Measurements from ENCODE around the gene S100A3.
"Not testable (repeated sequence)": the region's sequence is repeated elsewhere in the genome, so short reads cannot be mapped to it uniquely, and the experiment has no call there.

The S100A3 gene

GRCh38 chr1:153568367-153569099, 19.5 kb upstream of the S100A3 start:
- DNase-seq = peak; percentile 77

- no peak for DNase-seq
Measured at GRCh38 chr1:153567621-153568366, 18.7 kb upstream of the S100A3 start.

DNA sequence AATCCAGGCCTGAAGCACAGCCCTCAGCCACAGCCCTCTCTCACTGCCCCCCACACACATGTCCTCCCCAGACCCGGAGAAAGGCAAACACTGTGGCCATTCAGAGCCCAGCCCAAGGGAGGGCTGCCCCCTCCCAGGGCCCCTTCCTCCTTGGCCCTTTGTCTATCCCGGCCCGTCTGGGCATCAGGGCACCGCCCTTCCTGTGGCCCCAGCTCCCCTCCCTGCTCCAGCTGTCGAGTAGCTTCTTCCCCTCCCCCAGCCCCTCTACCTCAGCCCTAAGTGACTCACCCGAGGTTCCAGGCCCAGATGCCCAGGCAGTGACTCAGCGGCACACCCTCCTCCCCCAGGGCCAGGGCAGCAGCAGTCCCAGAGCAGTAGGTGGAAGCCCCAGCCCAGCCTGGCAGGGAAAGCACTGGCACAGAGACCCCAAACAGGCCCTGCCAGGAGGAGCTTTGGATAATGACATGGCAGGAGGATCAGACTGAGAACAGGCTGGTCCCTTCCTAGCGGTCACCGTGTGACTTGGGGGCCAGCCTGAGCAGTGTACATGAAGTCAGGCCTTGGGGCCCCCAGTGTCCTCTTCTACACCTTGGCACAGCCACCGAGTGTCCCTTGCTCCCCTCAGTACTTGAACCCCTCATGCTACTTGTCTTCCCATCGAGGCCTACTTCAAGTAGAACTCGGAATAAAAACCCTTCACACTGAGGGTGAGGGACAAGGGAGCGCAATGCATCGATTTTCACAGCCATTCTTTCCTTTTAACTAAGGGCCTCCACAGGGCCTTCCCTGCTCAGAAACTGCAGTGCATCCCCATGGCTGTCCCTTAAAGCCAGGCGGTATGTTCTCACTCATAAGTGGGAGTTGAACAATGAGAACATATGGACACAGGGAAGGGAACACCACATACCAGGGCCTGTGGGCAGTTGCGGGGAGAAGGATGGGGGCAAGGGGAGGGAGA, 17.6 kb upstream of the S100A3 start:
- peak; percentile 87 for DNase-seq

DNA sequence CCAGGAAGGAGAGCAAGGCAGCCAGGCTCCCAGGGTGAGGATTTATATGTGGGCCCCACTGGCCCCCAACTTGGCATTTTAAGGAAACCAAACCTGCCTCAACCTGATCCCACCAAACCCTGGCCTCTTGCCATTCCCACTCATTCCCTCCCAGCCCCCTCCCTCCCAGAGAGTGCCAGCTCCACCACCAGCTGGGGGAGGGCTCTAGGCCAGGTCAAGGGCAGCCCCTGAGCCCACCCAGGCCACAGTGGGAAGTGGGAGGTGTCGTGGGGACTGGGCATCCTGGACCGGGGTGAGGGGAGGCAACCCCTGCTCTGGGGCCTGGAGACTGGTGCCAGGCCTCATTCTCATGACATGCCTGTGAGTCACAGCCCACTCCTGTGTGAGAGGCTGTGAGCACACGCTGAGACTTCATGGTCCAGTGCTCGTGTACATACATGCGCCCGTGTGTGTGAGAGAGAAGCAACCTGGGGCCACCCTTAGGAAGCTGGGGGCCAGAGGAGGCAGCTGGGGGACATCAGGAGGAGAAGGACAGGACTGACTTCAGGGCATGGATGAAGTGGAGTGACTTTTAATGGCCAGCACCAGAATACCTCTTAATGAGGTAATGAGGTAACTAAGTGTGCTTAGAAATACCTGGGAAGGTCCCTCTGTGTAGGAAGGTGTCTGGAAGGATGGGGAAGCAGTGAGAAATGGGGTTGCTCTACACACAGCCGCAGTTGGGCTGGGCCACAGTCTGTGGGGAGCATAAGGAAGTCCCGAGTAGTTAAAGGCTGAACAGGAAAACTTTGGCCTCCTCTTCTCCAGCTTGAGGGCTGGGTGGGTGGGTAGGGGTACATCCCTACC, 16.7 kb upstream of the S100A3 start, which contains the start of gene S100A2:
S100A2 (minus strand) TSS at position 316 of the 846 bp plus-strand sequence. CDS start 1,967 bp downstream, outside the sequence.
- peak; percentile 59 for DNase-seq

DNA sequence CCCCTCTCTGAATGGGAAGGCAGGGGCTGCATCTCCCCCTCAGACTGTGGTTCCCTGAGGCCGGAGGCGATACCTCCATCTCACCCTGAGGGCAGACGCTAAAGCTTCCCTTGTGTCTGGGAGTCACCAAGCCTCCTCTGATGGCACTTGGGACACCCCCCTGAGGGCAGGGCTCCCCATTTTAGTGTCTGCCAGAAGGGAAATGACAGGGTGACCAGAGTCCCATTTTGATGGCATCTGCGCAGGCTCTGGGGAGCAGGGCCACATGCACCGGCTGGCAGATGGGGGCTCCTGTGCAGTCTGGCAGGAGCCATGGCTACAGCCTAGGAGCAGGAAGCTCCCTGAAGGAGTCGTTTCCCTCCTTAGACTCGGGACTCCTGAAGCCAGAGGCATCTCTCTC, 14.9 kb upstream of the S100A3 start:
- peak; percentile 4 for DNase-seq

- DNase-seq = peak; percentile 12
Measured at GRCh38 chr1:153563483-153563901, 14.4 kb upstream of the S100A3 start.

DNA sequence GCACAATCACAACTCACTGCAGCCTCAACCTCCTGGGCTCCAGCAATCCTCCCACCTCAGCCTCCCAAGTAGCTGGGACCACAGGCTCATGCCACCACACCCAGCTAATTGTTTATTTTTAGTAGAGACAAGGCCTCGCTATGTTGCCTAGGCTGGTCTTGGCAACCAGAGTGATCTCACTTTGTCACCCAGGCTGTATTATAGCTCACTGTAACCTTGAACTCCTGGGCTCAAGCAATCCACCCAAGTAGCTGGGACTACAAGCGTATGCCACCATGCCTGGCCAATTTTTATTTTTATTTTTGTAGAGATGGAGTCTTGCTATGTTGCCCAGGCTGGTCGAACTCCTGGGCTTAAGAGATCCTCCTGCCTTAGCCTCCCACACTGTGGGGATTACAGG, 13.0 kb upstream of the S100A3 start:
- not testable (repeated sequence) for DNase-seq

GRCh38 chr1:153561466-153561985, 12.5 kb upstream of the S100A3 start:
- no peak for DNase-seq

DNA sequence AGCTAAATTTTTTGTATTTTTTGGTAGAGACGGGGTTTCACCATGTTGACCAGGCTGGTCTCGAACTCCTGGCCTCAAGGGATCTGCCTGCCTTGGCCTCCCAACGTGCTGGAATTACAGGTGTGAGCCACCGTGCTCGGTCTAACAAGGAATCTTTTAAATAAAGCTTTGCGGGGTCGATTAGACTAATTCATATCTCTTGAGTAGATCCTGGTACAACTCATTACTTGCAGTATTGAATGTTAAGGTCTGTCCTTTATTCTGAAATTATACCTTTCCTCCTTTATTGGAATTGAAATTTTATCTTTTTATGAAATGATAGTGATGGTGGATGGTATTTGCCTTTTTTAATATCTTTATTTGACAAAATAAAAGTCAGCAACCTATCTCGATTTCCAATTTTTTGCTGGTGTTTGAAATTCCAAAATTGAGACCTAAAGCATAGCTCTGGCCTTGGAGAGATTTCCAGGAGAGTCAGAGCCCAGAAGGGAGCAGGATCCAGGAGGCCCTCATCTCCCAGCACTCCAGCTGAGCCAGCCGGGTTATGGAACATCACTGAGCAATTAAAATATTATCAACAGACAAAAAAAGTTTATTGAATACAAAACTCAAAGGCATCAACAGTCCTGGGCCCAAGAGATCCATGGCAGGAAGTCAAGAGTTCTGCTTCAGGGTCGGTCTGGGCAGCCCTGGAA, 11.9 kb upstream of the S100A3 start:
- no peak for DNase-seq

DNA sequence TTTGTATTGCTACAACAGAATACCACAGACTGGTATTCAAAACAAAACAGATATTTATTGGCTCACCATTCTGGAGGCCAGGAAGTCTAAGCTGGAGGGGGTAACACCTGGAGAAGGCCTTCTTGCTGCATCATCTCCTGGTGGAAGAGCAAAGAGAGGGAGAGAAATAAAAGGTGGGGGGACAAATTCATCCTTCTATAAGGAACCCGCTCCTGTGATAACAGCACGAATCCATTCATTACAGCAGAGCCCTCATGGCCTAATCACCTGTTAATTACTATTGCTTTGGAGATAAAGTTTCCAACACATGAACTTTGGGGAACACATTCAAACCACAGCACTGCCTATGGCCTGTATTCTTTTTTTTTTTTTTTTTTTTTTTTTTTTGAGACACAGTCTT, 11.2 kb upstream of the S100A3 start:
- no peak for DNase-seq

- no peak for DNase-seq
Measured at GRCh38 chr1:153557877-153558276, 8.8 kb upstream of the S100A3 start.

GRCh38 chr1:153556348-153556747, 7.3 kb upstream of the S100A3 start:
- DNase-seq = no peak

DNA sequence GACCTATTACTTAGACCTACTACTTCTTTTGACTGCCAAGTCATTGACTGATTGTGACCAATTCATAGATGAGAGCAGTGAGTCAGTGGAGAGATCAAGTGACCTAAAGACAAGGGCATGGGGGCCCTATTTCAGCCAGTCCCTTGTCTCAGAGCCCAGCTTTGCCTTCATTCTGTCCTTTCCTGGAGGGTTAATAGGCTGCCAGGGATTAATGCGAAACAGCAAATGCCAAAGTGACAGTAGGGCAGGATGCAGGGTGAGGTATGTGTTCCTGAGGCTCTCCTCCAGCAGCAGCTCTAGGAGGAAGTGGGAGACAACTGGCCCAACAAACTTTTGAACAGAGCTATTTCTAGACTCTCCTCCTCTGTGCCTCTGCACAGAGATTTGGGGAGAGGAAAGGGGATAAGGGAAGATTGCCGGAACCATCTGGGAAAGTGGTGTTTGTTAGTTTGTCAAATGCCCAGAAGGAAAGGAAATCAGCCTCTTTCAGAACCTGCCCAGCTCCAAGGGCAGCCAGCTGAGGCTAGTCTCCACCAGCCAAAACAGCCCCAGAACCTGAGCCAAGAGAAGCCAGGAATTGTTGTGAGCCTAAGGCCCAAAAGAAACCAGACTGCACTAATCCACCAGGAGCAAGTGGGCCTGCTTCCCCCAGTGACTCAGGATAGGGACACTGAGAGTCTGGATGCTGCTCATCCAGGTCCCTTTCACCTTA, 4.9 kb upstream of the S100A3 start:
- no peak for DNase-seq

- DNase-seq = no peak
Measured at GRCh38 chr1:153553096-153553495, 4.0 kb upstream of the S100A3 start.

DNA sequence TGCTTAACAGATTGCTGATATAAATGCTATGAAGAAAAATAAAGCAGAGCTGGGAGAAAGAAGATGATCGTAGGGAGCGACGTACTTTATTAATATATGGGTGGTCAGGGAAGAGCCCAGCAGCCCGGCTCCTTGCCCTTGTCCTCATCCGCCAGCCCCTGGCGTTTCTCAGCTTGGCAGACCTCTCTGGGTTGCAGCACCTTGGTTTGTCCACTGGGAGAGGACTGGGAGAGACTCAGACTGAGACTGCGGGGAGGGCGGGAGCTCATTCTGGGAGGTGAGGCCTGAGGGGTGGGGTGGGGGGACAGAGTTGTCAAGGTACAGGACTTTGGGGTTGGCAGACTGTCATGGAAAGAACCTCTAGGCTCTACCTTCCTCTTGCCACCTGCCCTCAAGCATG, 3.3 kb upstream of the S100A3 start:
- no peak for DNase-seq

DNA sequence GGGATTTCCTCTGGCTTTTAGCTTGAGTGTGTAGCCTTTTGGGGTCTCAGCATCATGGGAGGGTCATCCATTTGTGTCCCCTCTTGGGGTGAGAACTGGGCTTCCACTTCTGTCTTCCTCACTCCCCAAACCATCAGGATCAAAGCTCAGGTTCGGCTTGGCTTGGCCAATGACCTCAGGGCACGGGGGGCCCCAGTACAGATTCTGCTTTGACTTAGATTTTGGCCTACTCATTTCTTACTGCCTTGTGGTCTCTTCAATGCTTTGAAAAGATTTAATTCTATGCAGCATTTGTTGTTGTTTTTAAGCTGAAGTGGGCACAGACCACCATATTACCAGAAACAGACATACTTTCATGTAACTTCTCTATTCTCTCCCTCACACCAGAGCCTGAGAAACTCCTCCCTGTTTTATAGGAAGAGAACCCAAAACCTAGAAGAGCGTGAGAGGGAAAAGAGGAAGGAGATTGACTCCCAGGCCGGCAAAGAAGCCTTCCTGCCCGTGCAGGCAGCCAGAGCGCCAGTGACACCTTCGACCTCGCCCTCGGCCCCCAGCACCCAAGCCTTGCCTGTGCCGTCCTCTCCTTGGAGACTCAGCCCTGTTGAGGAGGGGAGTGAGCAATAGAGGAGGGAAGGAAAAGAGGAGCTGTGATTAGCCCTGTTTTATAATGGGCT, 1.9 kb upstream of the S100A3 start:
- DNase-seq = no peak

GRCh38 chr1:153550398-153550758, 1.3 kb upstream of the S100A3 start:
- no peak for DNase-seq

DNA sequence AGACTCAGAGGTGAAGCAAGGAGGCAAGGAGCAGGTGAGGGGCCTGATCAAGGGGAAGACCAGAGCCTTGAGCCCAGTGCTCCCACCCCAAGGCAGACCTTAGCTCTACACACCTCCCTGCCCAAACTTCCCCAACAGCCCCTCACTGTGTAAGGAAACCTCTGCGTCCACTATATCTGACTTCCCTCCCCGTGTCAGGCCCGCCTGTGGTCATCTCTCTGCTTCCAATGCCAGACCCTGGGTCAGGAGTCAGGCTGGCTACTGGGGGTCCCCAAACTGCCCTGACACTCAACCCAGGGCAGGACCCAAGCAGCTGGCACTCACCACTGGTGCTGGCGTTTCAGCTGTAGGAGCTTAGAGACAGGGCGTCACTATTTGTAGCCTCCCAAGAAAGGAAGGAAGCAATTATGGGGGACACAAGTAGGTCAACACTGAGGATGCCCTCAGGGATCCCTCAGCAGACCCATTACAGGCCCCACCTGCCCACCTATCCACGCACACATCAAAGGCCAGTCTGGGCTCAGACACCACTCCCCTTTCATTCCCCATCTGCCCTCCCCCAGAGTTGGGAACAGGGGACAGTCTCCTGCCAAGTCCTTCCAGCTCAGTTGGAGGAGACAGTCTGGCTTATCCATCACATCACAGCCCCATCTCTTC, 811 bp upstream of the S100A3 start:
- no peak for DNase-seq

All from 8988T (cell line).